ENCODE results near the gene PLOD2. TPM values are rescaled to one million over a fixed set of nuclear protein-coding genes. Genes with fewer than 3 reads are reported as not detected.

The PLOD2 gene
- total and polyA plus RNA-seq, 2 of the 8 experiments (the other 6 are each of a cell fraction or from before 2014, with no cell fraction given), result 4.0 to 28.7 TPM

DNA sequence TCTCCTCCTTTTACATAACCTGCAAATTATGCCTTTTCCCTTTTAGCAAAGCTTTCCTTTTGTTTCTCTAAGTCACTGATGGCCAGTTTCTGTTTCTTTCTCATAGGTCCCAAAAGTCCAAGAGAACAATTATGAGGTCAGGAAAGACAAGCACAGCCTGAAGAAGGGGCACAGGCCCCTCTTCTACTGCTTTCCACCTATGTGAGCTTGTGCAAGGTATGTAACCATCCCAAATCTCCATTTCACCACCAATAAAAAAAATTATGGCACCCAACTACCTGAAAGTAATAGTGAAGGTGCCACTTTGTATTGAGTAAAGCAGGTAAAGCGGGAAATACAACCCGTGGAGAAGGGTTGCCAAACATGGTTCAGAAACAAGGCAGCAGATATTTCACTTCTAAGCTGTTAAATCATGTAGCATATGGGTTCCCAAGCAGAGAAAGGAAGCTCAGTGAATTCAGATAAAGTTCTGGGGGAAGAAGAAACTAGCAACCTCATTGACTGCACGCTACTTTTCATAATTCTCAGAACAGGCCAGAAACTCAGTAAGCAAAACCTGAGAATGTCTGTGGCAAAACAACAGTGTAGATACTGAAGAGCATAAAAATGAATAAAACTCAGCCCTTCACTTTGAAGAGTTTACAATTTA, 4.2 kb downstream of the PLOD2 start:
- no peak overlapping the region for H4K8ac ChIP-seq (ENCODE audit: extremely low read depth, insufficient read depth, low read length)
- H3K79me2 ChIP-seq (ENCODE audit: control insufficient read depth in 1 of 2, insufficient read depth in 2 of 2, low read length in 2 of 2), result peaks cover 0 to 69% of the 10 kb centered on the region in 2 experiments; a peak in 3 of 4 replicates
- H3K27me3 ChIP-seq (replicated peaks in 1 of 4; ENCODE audit: control insufficient read depth in 3 of 4, extremely low read depth in 1 of 4, insufficient read depth in 3 of 4, low read length in 3 of 4), result peaks cover 0 to 3% (median 0%) of the 10 kb centered on the region in 4 experiments; a peak in 2 of 7 replicates
- H3K36me3 ChIP-seq (ENCODE audit: control insufficient read depth in 2 of 4, insufficient read depth in 4 of 4, low read length in 3 of 4), result no peaks in the 10 kb centered on the region
- H2BK12ac ChIP-seq (ENCODE audit: low read depth, low read length), result no peak overlapping the region
- ChIA-PET POLR2A (ENCODE audit: partially characterized antibody) (no interaction called here), CTCF (ENCODE audit: partially characterized antibody) (interaction anchor here (0.9 to 2.5 kb wide), 9 partner anchors 17 to 97 kb away, joined by 3 to 9 read pairs (median 4); no protein-coding TSS in a partner anchor)
- H3K9ac ChIP-seq (replicated peaks in 1 of 4; ENCODE audit: extremely low read depth in 1 of 4, low read depth in 3 of 4, low read length in 3 of 4), result no peak overlapping the region
- no peak overlapping the region for H2BK15ac ChIP-seq (ENCODE audit: low read length)
- H2BK20ac ChIP-seq (ENCODE audit: low read length), result no peak overlapping the region
- DNase-seq (ENCODE audit: low read depth in 1 of 2, low spot score in 2 of 2) (no peak), FAIRE-seq (no peak)
- H3K9me3 ChIP-seq (ENCODE audit: insufficient read depth in 2 of 2, low read depth in 1 of 2, low read length in 1 of 2), result no peaks in the 10 kb centered on the region
- H3K14ac ChIP-seq (ENCODE audit: insufficient read length), result no peak overlapping the region
- no peak overlapping the region for H3K18ac ChIP-seq (ENCODE audit: extremely low read depth, low read length)
- no peak overlapping the region for H3K56ac ChIP-seq (replicated peaks; ENCODE audit: insufficient read length, low read depth, low read length)
- peaks cover 2 to 14% (median 7%) of the 10 kb centered on the region in 4 experiments; a peak in 5 of 7 replicates for H3K4me1 ChIP-seq (replicated peaks in 1 of 4; ENCODE audit: control insufficient read depth in 3 of 4, insufficient read depth in 4 of 4, low read length in 3 of 4)
- no peak overlapping the region for H3K4me3 ChIP-seq (ENCODE audit: extremely low read depth in 1 of 4, insufficient read depth in 2 of 4, low read depth in 3 of 4, low read length in 4 of 4)
- peaks cover 11% of the 10 kb centered on the region for H3K23me2 ChIP-seq (ENCODE audit: low read depth, low read length)
- no peak overlapping the region for H4K91ac ChIP-seq (replicated peaks; ENCODE audit: insufficient read length, low read length)
- no peaks in the 10 kb centered on the region; the same call in 1 of the 2 replicates for H3K79me1 ChIP-seq (ENCODE audit: low read depth, low read length)
- no peak overlapping the region for H3K27ac ChIP-seq (ENCODE audit: low read depth, low read length)
- H2BK120ac ChIP-seq (replicated peaks; ENCODE audit: low read depth, low read length), result no peak overlapping the region
- H4K20me1 ChIP-seq (replicated peaks in 1 of 2; ENCODE audit: control insufficient read depth in 1 of 2, insufficient read depth in 2 of 2, low read length in 2 of 2), result no peaks in the 10 kb centered on the region
- no peak overlapping the region for H2AFZ ChIP-seq (ENCODE audit: low read length)
- no peak overlapping the region for H3K4me2 ChIP-seq (ENCODE audit: insufficient read depth in 1 of 2, low read depth in 2 of 2, low read length in 2 of 2)
- no peak overlapping the region for H3K4ac ChIP-seq (replicated peaks; ENCODE audit: insufficient read length, low read depth, low read length)
- H2BK5ac ChIP-seq (ENCODE audit: low read depth, low read length), result no peak overlapping the region
- H2AK5ac ChIP-seq (ENCODE audit: low read depth, low read length), result no peak overlapping the region
- H3K23ac ChIP-seq (ENCODE audit: insufficient read length), result no peak overlapping the region
- no peak overlapping the region for H4K5ac ChIP-seq (ENCODE audit: insufficient read length, low read depth, low read length)
- WGBS, 2 experiments (ENCODE audit: extremely low coverage in 1 of 2, insufficient coverage in 1 of 2, insufficient read length in 1 of 2, insufficient replicate concordance in 2 of 2, low coverage in 1 of 2, low lambda C conversion rate in 2 of 2, missing lambda C conversion rate in 1 of 2), result 90% methylated on average over 3 of the region's 3 CpGs; no CpG with 5 or more reads in 1 of the 2 experiments
- no peak for TF ChIP-seq BCL11A (IDR thresholded peaks at IDR 0.05; ENCODE audit: low read depth in 2 of 2, low read length in 2 of 2)
- TF ChIP-seq POU5F1 (IDR thresholded peaks at IDR 0.05; ENCODE audit: low read depth, low read length), result no peak
- no peak for TF ChIP-seq SIN3A (conservative IDR thresholded peaks at IDR 0.05 in 1 of 2, IDR thresholded peaks at IDR 0.05 in 1 of 2; ENCODE audit: low read depth in 1 of 2, low read length in 2 of 2)
- TF ChIP-seq, protein P1, sequence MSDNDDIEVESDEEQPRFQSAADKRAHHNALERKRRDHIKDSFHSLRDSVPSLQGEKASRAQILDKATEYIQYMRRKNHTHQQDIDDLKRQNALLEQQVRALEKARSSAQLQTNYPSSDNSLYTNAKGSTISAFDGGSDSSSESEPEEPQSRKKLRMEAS (IDR thresholded peaks at IDR 0.05), result no peak
- TF ChIP-seq KDM1A (IDR thresholded peaks at IDR 0.05; ENCODE audit: borderline replicate concordance, low read length), result no peak
- TF ChIP-seq POLR2A (IDR thresholded peaks at IDR 0.05; ENCODE audit: control extremely low read depth in 1 of 2, low read depth in 2 of 2, low read length in 2 of 2), result no peak
- no peak for TF ChIP-seq TAF1 (IDR thresholded peaks at IDR 0.05; ENCODE audit: low read depth, low read length)
- TF ChIP-seq, protein P2, sequence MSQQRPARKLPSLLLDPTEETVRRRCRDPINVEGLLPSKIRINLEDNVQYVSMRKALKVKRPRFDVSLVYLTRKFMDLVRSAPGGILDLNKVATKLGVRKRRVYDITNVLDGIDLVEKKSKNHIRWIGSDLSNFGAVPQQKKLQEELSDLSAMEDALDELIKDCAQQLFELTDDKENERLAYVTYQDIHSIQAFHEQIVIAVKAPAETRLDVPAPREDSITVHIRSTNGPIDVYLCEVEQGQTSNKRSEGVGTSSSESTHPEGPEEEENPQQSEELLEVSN (IDR thresholded peaks at IDR 0.05), result no peak
- no peak for TF ChIP-seq ASH2L (IDR thresholded peaks at IDR 0.05; ENCODE audit: low read length)
- no peak for TF ChIP-seq NRF1 (IDR thresholded peaks at IDR 0.05; ENCODE audit: low read depth, low read length)
- TF ChIP-seq TAF7 (optimal IDR thresholded peaks at IDR 0.05; ENCODE audit: borderline replicate concordance, low read depth, low read length), result no peak
- TF ChIP-seq TBP (IDR thresholded peaks at IDR 0.05; ENCODE audit: low read depth, low read length), result no peak
- TF ChIP-seq JUND (IDR thresholded peaks at IDR 0.05; ENCODE audit: low read length), result no peak

All from H1 (cell line).